HEK293T (cell line): ENCODE data around the gene STPG4.

ENCODE experiments used
- CTCF ChIA-PET: fragments of 350-600 bp; formaldehyde crosslinking; extraction: SDS; loops from one replicate; lab custom pipeline; 2021; ENCODE audit warnings: antibody characterized with exemption, inconsistent platforms; lab: Yijun Ruan, JAX
- POLR2A ChIA-PET: fragments of 350-600 bp; formaldehyde crosslinking; extraction: SDS; loops from one replicate; lab custom pipeline; 2020; ENCODE audit warnings: antibody characterized with exemption, inconsistent platforms; lab: Yijun Ruan, JAX
- DNase-seq: peaks from one replicate; pipeline ENCODE4 v3.0.0; 2012; ENCODE audit warnings: mixed read lengths; ENCODE audit errors: extremely low spot score
- ARNT ChIP-seq: fragments of 450-650 bp; IDR thresholded peaks from 2 replicates; pipeline ENCODE4 v1.6.1; 2017; ENCODE audit warnings: mild to moderate bottlenecking
- BHLHE40 ChIP-seq: fragments of 450-650 bp; IDR thresholded peaks from 2 replicates; pipeline ENCODE4 v1.6.1; 2016; ENCODE audit warnings: mild to moderate bottlenecking, moderate library complexity, borderline replicate concordance
- CTBP1 ChIP-seq: fragments of 450-650 bp; IDR thresholded peaks from 2 replicates; pipeline ENCODE4 v1.6.1; 2016; ENCODE audit warnings: borderline replicate concordance
- ELF4 ChIP-seq: fragments of 450-650 bp; IDR thresholded peaks from 2 replicates; pipeline ENCODE4 v1.6.1; 2017; ENCODE audit warnings: antibody characterized with exemption
- FOXA1 ChIP-seq: fragments of 450-650 bp; IDR thresholded peaks from 2 replicates; pipeline ENCODE4 v1.6.1; 2016; ENCODE audit warnings: mild to moderate bottlenecking
- FOXK2 ChIP-seq: fragments of 450-650 bp; IDR thresholded peaks from 2 replicates; pipeline ENCODE4 v1.6.1; 2016; ENCODE audit warnings: mild to moderate bottlenecking
- FOXM1 ChIP-seq: fragments of 450-650 bp; IDR thresholded peaks from 2 replicates; pipeline ENCODE4 v1.6.1; 2017; ENCODE audit warnings: mild to moderate bottlenecking, borderline replicate concordance
- HDGF ChIP-seq: fragments of 450-650 bp; IDR thresholded peaks from 2 replicates; pipeline ENCODE4 v1.6.1; 2017; ENCODE audit warnings: antibody characterized with exemption, borderline replicate concordance
- L3MBTL2 ChIP-seq: fragments of 450-650 bp; conservative IDR thresholded peaks from 2 replicates; pipeline ENCODE4 v1.6.1; 2016; ENCODE audit warnings: mild to moderate bottlenecking
- LEF1 ChIP-seq: fragments of 450-650 bp; IDR thresholded peaks from 2 replicates; pipeline ENCODE4 v1.6.1; 2017; ENCODE audit warnings: mild to moderate bottlenecking, borderline replicate concordance
- NFRKB ChIP-seq: fragments of 450-650 bp; IDR thresholded peaks from 2 replicates; pipeline ENCODE4 v1.6.1; 2016; ENCODE audit warnings: mild to moderate bottlenecking, moderate library complexity
- PKNOX1 ChIP-seq: fragments of 450-650 bp; IDR thresholded peaks from 2 replicates; pipeline ENCODE4 v1.6.1; 2016
- SP1 ChIP-seq: fragments of 450-650 bp; IDR thresholded peaks from 2 replicates; pipeline ENCODE4 v1.6.1; 2017
- SUZ12 ChIP-seq: fragments of 450-650 bp; IDR thresholded peaks from 2 replicates; pipeline ENCODE4 v1.6.1; 2016; ENCODE audit warnings: mild to moderate bottlenecking
- TARDBP ChIP-seq: fragments of 450-650 bp; IDR thresholded peaks from 2 replicates; pipeline ENCODE4 v1.6.1; 2016
- ZNF384 ChIP-seq: fragments of 450-650 bp; IDR thresholded peaks from 2 replicates; pipeline ENCODE4 v1.6.1; 2016

The STPG4 gene

GRCh38 chr2:47058003-47058931, 96.8 kb downstream of the STPG4 start:
- TF ChIP-seq PKNOX1: no peak
- TF ChIP-seq ZNF384: no peak
- TF ChIP-seq SP1: no peak
- TF ChIP-seq BHLHE40: no peak
- TF ChIP-seq FOXK2: no peak
- no peak for TF ChIP-seq HDGF
- no peak for TF ChIP-seq TARDBP
- TF ChIP-seq CTBP1: no peak
- TF ChIP-seq FOXA1: no peak
- no peak for TF ChIP-seq NFRKB
- no peak for TF ChIP-seq ARNT
- no peak for TF ChIP-seq L3MBTL2
- no peak for TF ChIP-seq LEF1
- no peak for TF ChIP-seq FOXM1
- TF ChIP-seq ELF4: no peak
- no peak for TF ChIP-seq SUZ12
- ChIA-PET POLR2A (no interaction called here), CTCF (no interaction called here)
- DNase-seq: no peak

GRCh38 chr2:47057687-47058002, 97.5 kb downstream of the STPG4 start:
- no peak for DNase-seq
- ChIA-PET CTCF (no interaction called here), POLR2A (no interaction called here)
- TF ChIP-seq FOXA1: no peak
- no peak for TF ChIP-seq LEF1
- TF ChIP-seq ELF4: no peak
- no peak for TF ChIP-seq BHLHE40
- TF ChIP-seq CTBP1: no peak
- TF ChIP-seq SUZ12: no peak
- TF ChIP-seq TARDBP: no peak
- TF ChIP-seq FOXK2: no peak
- TF ChIP-seq HDGF: no peak
- TF ChIP-seq SP1: no peak

GRCh38 chr2:47056868-47057686, 98.0 kb downstream of the STPG4 start:
- no peak for DNase-seq
- POLR2A ChIA-PET: no interaction called here
- CTCF ChIA-PET: no interaction called here
- TF ChIP-seq FOXK2: no peak
- TF ChIP-seq SP1: no peak
- no peak for TF ChIP-seq BHLHE40
- TF ChIP-seq ELF4: no peak
- no peak for TF ChIP-seq ZNF384
- no peak for TF ChIP-seq TARDBP
- no peak for TF ChIP-seq SUZ12

- CTCF ChIA-PET: no interaction called here
- TF ChIP-seq PKNOX1: no peak
- no peak for TF ChIP-seq CTBP1
- TF ChIP-seq SP1: no peak
- no peak for TF ChIP-seq ELF4
- TF ChIP-seq L3MBTL2: no peak
- TF ChIP-seq TARDBP: no peak
- no peak for TF ChIP-seq BHLHE40
- no peak for TF ChIP-seq ARNT
- POLR2A ChIA-PET: no interaction called here
- DNase-seq: no peak
Measured at GRCh38 chr2:47056374-47056773, 98.7 kb downstream of the STPG4 start.

- ChIA-PET POLR2A (no interaction called here), CTCF (no interaction called here)
Measured at GRCh38 chr2:47054868-47055267, 100.2 kb downstream of the STPG4 start.

More at GRCh38 chr2:47054868-47055267, 100.2 kb downstream of the STPG4 start:
- no peak for DNase-seq
- no peak for TF ChIP-seq SUZ12
- no peak for TF ChIP-seq SP1
- no peak for TF ChIP-seq ZNF384
- no peak for TF ChIP-seq L3MBTL2
- no peak for TF ChIP-seq PKNOX1
